Measurements from ENCODE around the gene ADPGK.
"Not testable (repeated sequence)": the region's sequence is repeated elsewhere in the genome, so short reads cannot be mapped to it uniquely, and the experiment has no call there.

Gene ADPGK

DNA sequence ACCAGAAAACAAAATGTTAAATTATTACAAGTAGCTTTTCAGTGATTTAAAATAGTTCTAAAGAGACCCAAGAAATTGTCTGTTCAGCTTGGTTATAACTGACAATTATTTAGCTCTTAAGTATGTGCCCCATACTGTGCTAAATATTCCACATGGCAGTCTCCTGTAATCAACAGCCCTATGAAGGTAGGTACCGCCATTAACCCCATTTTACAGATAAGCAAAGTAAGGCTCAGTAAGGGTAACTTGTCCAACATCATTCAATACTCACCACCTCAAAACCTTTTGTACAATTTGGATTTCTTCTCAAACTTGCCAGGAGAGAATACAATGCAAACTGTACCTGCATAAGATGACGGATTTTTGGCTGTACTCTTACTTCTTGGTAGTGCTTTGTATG lies 33.9 kb downstream of the ADPGK start:
- DNase-seq (ENCODE audit: low read depth), result no peak

DNA sequence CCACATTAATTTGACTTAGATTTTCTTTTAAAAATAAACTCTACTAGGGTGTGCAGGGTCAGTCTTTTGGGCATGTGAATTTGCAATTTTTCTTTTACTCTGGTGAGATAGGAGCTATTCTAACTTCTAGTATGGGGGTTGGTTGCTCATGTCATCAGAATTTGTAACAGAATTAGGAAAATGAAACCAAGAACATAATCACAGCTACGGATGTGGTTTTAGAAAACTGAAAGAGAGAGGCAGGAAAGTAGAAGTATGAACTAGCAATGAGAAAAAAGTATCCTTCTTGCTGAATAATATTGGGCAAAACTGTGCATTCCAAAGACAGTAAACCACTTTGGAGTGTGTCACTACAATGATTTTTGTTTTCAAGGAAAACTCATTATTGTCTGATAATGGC lies 43.3 kb downstream of the ADPGK start:
- no peak for DNase-seq (ENCODE audit: low read depth)

DNA sequence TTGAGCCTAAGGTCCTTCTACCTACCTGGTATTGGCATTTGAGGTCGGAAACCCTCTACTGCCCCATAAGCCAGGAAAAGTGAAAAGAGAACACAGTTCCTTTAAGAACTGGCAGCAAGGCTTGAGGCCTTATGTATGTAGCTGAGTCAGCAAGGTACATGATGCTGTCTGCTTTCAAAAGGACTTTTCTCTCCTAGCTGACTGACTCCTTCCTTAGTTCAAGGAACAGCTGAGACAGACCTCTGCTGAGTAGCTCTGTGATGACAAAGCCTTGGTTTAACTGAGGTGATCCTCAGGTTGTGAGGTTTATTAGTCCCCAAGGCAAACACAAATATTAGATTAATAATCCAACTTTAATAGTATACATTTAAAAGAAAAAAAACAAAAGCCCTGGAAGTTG lies 45.8 kb downstream of the ADPGK start:
- no peak for DNase-seq (ENCODE audit: low read depth)

DNA sequence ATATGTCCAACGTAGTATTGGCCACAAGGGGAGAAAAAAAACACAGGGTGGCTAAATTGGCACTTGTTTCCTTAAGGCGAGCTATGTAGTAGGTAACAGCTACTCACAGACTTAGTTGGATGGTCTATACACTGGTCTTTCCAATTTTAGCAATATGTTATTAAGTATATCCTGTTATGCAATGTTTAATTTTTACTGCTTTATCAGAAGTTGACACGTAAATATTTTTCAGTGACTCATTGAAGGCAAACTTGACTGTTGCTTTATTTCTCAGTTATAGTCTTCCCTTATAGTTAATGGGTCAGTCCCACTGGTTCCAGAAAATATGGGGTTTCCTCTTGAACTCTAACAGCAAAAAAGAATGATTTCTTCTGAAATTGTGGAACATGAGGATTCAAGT lies 46.5 kb downstream of the ADPGK start:
- DNase-seq (ENCODE audit: low read depth), result no peak

DNA sequence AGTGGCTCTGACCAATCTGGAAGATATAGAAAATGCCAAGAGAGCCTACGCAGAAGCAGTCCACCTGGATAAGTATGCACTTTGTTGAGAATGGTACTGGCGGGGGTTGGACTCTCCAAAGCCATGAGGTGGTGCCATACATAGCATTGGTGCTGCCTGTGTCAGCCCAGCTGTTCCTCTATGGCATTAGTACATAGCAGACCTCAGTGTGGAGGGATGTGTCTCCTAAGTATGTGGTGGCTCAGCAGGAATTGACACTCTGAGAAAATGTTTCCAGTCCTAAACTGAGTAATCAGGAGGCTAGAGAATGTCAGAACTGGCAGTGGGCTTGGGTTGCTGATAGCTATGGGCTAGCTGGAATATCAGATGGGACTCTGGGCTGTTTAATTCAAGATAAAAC lies 48.4 kb downstream of the ADPGK start:
- DNase-seq (ENCODE audit: low read depth), result no peak

DNA sequence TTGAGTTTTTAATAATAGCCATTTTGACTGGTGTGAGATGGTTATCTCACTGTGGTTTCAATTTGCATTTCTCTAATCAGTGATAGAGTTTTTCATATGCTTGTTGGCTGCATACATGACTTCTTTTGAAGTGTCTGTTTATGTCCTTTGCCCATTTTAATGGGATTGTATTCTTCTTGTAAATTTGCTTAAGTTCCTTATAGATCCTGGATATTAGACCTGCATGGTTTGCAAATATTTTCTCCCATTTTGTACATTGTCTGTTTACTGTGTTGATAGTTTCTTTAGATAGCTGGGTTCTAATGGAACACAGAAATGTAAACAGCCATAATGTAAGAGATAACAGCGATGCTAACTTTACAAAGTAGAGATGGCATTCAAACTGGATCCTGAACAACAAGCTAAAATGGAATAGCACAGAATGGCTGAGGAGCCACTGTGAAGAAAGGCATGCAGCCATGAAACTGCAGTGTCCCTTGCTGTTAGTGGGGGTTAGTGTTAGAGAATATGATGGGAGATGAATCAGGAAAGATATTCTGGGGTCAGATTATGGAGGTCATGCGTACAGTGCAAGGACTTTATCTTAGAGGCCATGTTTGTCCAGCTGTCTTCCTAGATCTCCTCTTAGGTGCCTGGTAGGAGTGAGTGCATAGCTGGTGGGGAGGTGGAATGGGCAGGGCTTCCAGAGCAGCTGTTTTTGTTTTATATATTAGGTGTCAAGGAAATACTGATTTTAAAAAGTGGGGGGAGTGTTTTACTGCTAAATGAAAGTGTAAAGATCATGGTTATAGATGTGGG lies 49.4 kb downstream of the ADPGK start:
- DNase-seq (ENCODE audit: low read depth), result no peak

DNA sequence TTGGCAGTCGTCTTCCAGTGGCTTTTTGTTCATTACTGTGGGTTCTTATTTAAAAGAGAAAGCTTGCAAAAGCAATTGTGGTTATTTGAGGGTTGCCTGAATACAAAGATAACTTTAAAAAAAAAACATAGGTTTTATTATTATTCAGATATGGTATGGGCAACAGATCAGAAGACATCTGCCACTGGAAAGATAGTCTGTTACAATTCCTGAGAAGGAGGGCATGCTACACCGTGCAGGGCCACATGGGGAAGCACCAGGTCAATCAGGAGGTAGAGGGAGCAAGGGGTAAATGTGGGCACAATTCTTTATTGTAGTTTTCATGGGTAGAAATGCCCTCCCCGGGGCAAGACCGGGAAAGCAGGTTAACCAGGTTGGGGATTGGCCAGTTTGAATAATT lies 51.0 kb downstream of the ADPGK start:
- DNase-seq (ENCODE audit: low read depth), result no peak

DNA sequence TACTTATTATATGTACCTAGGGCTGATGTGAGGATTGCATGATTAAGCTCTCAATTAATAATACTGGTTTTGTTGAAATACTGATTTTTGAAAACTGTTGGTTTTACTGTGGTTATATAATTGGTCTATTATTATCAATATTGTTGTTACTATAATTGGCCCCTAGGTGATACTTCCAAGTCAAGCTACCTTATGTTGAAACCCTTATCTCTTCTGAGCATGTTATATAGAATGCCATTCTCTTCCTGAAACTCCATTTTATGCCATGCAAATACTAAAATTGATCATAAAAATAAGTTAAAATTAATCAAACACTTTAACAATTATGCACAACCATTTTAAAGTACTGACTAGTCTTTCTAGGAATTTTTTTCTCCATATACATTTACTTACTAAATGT lies 51.5 kb downstream of the ADPGK start:
- DNase-seq (ENCODE audit: low read depth), result no peak

DNA sequence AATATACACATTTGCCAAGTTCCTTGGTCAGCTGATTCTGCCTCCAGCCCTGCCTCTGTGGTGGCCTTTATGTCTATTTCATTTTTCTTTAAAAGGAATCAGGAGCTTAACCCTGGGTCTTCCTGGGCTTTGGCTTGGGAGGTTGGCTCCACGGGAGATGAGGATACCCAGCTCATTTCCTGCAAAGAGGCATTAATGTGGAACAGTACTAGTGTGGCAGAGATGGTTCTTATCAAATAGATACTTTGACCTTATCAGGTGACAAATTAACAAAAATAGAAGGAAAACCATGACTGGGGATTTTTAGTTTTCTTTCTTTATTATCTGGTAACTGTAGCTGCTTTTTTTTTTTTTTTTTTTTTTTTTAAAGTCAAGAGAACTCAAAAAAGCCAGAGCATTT lies 54.7 kb downstream of the ADPGK start:
- DNase-seq (ENCODE audit: low read depth), result no peak

DNA sequence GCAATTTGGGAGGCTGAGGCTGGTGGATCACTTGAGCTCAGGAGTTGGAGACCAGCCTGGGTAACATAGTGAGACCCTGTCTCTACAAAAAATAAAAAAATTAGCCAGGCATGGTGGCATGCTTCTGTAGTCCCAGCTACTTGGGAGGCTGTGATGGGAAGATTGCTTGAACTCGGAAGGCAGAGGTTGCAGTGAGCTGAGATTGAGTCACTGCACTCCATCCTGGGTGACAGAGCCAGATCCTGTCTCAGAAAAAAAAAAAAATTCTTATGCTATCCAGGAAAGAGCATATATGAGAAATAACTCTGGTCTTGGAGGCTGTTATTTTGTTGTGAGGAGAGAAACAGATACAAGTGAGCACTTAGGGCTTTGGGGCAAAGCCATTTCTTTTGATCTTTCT lies 55.3 kb downstream of the ADPGK start:
- DNase-seq (ENCODE audit: low read depth), result not testable (repeated sequence)

DNA sequence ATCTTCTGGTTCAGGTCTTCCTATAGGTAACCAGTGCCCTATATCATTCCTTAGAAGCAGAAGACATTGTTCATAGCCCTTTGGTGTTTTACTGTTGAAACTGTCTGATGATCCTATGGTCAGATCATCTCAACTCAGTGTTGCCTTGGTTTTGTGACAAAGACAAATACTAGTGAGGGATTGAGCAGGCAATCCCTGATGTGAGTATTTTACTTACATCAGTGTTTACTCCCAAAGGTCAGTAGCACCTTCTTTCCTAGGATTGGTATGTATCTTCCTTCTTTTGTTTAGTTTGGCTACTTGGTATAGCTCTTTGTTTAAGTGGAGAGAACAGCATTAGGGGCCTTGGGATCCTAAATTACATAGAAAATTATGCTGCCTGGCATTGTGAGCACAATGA lies 56.4 kb downstream of the ADPGK start:
- DNase-seq (ENCODE audit: low read depth), result no peak

DNA sequence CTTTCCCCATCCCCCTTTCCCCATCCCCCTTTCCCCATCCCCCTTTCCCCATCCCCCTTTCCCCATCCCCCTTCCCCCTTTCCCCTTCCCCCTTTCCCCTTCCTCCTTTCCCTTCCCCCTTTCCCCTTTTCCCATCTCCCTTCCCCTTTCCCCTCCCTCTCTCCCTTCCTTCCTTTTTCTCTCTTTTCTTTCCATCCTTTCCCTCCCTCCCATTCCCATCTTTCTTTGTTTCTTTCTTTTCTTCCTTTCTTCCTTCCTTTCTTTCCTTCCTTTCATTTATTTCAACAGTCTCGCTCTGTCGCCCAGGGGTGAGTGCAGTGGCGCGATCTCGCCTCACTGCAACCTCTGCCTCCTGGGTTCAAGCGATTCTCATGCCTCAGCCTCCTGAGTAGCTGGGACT lies 57.7 kb downstream of the ADPGK start:
- DNase-seq (ENCODE audit: low read depth), result not testable (repeated sequence)

DNA sequence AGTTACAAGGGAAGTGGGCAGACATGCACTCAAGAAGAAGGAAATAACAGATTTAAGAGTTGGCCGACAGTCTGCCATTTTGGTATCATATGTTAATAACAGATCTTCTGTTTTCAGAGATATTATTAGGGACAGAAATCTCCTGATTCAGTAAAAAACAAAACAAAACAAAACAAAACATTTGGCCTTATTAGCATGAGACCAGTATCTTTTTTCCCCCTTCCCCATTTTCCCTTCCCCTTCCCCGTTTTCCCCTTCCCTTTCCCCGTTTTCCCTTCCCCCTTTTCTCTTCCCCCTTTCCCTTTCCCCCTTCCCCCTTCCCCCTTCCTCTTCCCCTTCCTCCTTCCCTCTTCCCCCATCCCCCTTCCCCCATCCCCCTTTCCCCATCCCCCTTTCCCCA lies 58.1 kb downstream of the ADPGK start:
- DNase-seq (ENCODE audit: low read depth), result no peak

DNA sequence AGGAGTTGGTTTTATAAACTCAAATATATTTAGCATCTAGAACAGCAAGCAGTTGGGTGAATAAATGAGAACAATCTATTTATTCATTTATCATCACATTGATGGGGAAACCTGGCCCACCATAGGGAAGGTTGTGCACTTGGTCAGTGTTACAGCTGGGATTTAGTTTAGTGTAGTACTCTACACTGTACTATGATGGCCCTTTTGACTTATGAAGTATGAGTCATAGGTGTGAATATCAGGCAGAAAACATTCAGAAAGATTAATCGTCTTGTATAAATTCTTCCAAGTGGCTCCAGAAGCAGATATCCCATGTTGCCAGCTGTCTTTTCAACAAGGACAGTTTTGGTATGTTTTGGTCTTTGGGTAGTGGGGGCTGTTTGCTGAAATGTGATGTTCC lies 59.5 kb downstream of the ADPGK start:
- DNase-seq (ENCODE audit: low read depth), result no peak

DNA sequence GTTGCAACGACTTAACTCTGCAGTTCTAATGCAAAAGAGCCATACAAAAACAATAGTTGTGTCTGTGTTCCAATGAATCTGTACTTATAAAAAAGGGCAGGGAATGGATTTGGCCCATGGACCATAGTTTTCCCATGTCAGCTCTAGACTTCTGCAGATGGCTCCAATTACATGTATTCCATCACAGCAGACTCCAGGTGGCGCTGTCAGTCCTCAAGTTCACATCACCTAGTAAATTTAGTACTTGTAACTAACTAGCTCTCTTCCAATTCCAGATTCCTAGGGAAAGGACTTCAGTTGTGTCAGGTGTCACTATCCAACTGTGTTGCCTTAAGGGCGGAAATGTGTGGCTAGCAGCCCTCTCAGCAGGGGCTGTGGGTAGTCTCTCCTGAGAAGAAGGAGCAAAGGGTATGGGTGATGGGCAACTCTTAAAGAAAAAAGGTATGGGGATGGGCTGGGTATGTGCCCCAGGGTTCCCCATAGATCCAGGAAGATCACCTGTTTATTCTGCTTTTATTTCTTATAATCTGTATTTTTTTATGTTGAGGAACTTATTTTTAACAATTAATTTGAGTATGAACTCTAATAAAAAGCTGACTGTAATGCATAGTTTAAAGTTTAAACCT lies 61.4 kb downstream of the ADPGK start:
- peak; percentile 49 for DNase-seq (ENCODE audit: low read depth)

DNA sequence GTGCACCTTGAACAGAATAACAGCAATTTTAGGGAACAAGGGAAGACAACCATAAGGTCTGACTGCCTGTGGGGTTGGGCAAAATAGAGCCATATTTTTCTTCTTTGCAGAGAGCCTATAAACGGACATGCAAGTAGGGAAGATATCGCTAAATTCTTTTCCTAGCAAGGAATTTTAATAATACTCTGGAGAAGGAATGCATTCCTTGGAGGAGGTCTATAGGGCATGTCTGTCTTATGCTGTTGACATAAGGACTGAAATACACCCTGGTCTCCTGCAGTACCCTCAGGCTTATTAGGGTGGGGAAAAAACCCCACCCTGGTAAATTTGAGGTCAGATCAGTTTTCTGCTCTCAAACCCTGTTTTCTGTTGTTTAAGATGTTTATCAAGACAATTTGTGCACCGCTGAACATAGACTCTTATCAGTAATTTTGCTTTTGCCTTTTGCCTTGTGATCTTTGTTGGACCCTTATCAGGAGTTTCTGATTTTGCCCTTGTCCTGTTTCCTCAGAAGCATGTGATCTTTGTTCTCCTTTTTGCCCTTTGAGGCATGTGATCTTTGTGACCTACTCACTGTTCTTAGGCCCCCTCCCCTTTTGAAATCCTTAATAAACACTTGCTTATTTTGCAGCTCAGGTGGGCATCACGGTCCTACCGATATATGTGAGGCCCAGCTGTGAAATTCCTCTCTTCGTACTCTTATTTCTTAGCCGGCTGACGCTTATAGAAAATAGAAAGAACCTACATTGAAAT lies 74.8 kb downstream of the ADPGK start:
- not testable (repeated sequence) for DNase-seq (ENCODE audit: low read depth)

DNA sequence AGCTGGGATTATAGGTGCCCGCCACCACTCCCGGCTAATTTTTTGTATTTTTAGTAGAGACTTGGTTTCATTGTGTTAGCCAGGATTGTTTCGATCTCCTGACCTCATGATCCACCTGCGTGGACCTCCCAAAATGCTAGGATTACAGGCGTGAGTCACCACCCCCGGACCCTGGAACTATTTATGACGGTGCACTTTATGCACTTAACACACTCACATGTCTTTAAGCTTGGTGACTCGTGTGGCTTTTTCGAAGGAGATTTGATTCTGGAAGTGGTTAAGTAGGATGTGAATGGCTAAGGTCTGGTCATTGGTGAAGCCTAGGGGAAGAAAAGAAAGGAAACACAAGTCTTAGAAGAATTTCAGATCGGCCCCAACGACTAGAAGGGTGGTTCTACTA lies 77.3 kb downstream of the ADPGK start:
- DNase-seq (ENCODE audit: low read depth), result no peak
